SK-N-MC (cell line): ENCODE results near the gene DGKD.

Source experiments
- DNase-seq: peaks from one replicate; pipeline ENCODE4 v3.0.0-alpha.2; 2011; ENCODE audit warnings: low read depth, low spot score
- H3K27ac ChIP-seq: fragments of 200-600 bp; sonication (generic); 2 replicates; pipeline ENCODE4 v1.5.1; 2016; ENCODE audit warnings: mixed run types
- H3K36me3 ChIP-seq: fragments of 200-600 bp; sonication (generic); 2 replicates; pipeline ENCODE4 v1.6.1; 2017; ENCODE audit warnings: antibody characterized with exemption, low read length, mixed read lengths; ENCODE audit not compliant: insufficient read depth
- H3K4me3 ChIP-seq: fragments of 200-600 bp; sonication (generic); 2 replicates; pipeline ENCODE4 v1.5.1; 2016
- H3K9ac ChIP-seq: fragments of 200-600 bp; sonication (generic); 2 replicates; pipeline ENCODE4 v1.8.0; 2017; ENCODE audit warnings: mixed run types, mixed read lengths; ENCODE audit not compliant: insufficient read length
- H3K9me3 ChIP-seq: fragments of 200-600 bp; sonication (generic); 2 replicates; pipeline ENCODE4 v1.6.1; 2017; ENCODE audit warnings: low read depth, mild to moderate bottlenecking, antibody characterized with exemption, low read length, moderate library complexity, mixed read lengths
- EZH2 ChIP-seq: fragments of 200-600 bp; sonication (generic); IDR thresholded peaks from one replicate; pipeline ENCODE4 v1.6.1; 2017; ENCODE audit warnings: antibody characterized with exemption
- FOXP2 ChIP-seq: optimal IDR thresholded peaks from 2 replicates; pipeline ENCODE3; 2011; ENCODE audit warnings: mild to moderate bottlenecking, moderate library complexity; ENCODE audit not compliant: insufficient read depth; ENCODE audit errors: extremely low read length, control extremely low read depth
- POLR2AphosphoS5 ChIP-seq: IDR thresholded peaks from 2 replicates; pipeline ENCODE4 v1.6.1; 2012; ENCODE audit warnings: mild to moderate bottlenecking, low read depth, low read length, borderline replicate concordance

DGKD gene

GRCh38 chr2:233462202-233462785 is 108.0 kb downstream of the DGKD start:
- TF ChIP-seq EZH2: no peak
- TF ChIP-seq FOXP2: no peak
- no peak for TF ChIP-seq POLR2AphosphoS5
- Histone ChIP-seq H3K36me3 (peaks cover 80% of the 10 kb centered on the region), H3K27ac (no peak overlapping the region), H3K4me3 (no peak overlapping the region), H3K9ac (no peak overlapping the region), H3K9me3 (no peaks in the 10 kb centered on the region)
- DNase-seq: no peak

GRCh38 chr2:233462826-233463470 is 108.7 kb downstream of the DGKD start:
- Histone ChIP-seq H3K9ac (no peak overlapping the region), H3K27ac (no peak overlapping the region), H3K36me3 (peaks cover 80% of the 10 kb centered on the region), H3K4me3 (no peak overlapping the region), H3K9me3 (no peaks in the 10 kb centered on the region)
- DNase-seq: no peak
- TF ChIP-seq EZH2 (no peak), FOXP2 (no peak), POLR2AphosphoS5 (no peak)

GRCh38 chr2:233463586-233463985 is 109.3 kb downstream of the DGKD start:
- Histone ChIP-seq H3K36me3 (peaks cover 85% of the 10 kb centered on the region), H3K9ac (no peak overlapping the region), H3K9me3 (no peaks in the 10 kb centered on the region), H3K27ac (no peak overlapping the region), H3K4me3 (no peak overlapping the region)
- no peak for TF ChIP-seq POLR2AphosphoS5
- no peak for TF ChIP-seq FOXP2
- DNase-seq: no peak

- no peak for DNase-seq
- TF ChIP-seq EZH2: no peak
- TF ChIP-seq FOXP2: no peak
- TF ChIP-seq POLR2AphosphoS5: no peak
- no peak overlapping the region for H3K9ac ChIP-seq
- no peak overlapping the region for H3K4me3 ChIP-seq
- peaks cover 85% of the 10 kb centered on the region for H3K36me3 ChIP-seq
- no peak overlapping the region for H3K27ac ChIP-seq
- no peaks in the 10 kb centered on the region for H3K9me3 ChIP-seq
Measured at GRCh38 chr2:233464056-233464455, 109.8 kb downstream of the DGKD start.

- H3K4me3 ChIP-seq: no peak overlapping the region
- H3K9ac ChIP-seq: no peak overlapping the region
- H3K36me3 ChIP-seq: peaks cover 85% of the 10 kb centered on the region
- no peak for DNase-seq
- H3K27ac ChIP-seq: no peak overlapping the region; the same call in 1 of the 2 replicates
- H3K9me3 ChIP-seq: no peaks in the 10 kb centered on the region
- TF ChIP-seq POLR2AphosphoS5 (no peak), EZH2 (no peak), FOXP2 (no peak)
Measured at GRCh38 chr2:233464531-233465240, 110.4 kb downstream of the DGKD start.

GRCh38 chr2:233466991-233467603 is 112.8 kb downstream of the DGKD start:
- no peaks in the 10 kb centered on the region for H3K9me3 ChIP-seq
- TF ChIP-seq FOXP2: no peak
- TF ChIP-seq POLR2AphosphoS5: no peak
- TF ChIP-seq EZH2: no peak
- no peak for DNase-seq
- H3K9ac ChIP-seq: no peak overlapping the region
- no peak overlapping the region for H3K27ac ChIP-seq
- H3K4me3 ChIP-seq: no peak overlapping the region
- H3K36me3 ChIP-seq: peaks cover 90% of the 10 kb centered on the region

- Histone ChIP-seq H3K36me3 (peaks cover 87% of the 10 kb centered on the region), H3K9me3 (no peaks in the 10 kb centered on the region), H3K4me3 (no peak overlapping the region), H3K27ac (no peak overlapping the region), H3K9ac (no peak overlapping the region)
- TF ChIP-seq FOXP2 (no peak), EZH2 (no peak), POLR2AphosphoS5 (no peak)
- no peak for DNase-seq
Measured at GRCh38 chr2:233468047-233468740, 113.9 kb downstream of the DGKD start.

- Histone ChIP-seq H3K36me3 (peaks cover 81% of the 10 kb centered on the region), H3K27ac (no peak overlapping the region), H3K9ac (no peak overlapping the region), H3K4me3 (no peak overlapping the region), H3K9me3 (no peaks in the 10 kb centered on the region)
- no peak for DNase-seq
- TF ChIP-seq FOXP2: no peak
- TF ChIP-seq EZH2: no peak
- TF ChIP-seq POLR2AphosphoS5: no peak
Measured at GRCh38 chr2:233468741-233469110, 114.4 kb downstream of the DGKD start.
